ENCODE measurements around the gene ADAM12.

The ADAM12 gene

GRCh38 chr10:126227762-126228134, 160.5 kb downstream of the ADAM12 start:
- no peak for DNase-seq (ENCODE audit: insufficient read length, low spot score)

GRCh38 chr10:126226988-126227761, 161.1 kb downstream of the ADAM12 start:
- TF ChIP-seq CTCF (IDR thresholded peaks at IDR 0.05; ENCODE audit: insufficient read depth, missing control alignments), result no peak
- FAIRE-seq, result no peak
- no peak for DNase-seq (ENCODE audit: insufficient read length, low spot score)

More at GRCh38 chr10:126227762-126228134, 160.5 kb downstream of the ADAM12 start:
- no peak for TF ChIP-seq CTCF (IDR thresholded peaks at IDR 0.05; ENCODE audit: insufficient read depth, missing control alignments)
- no peak for FAIRE-seq

GRCh38 chr10:126226205-126226604, 162.1 kb downstream of the ADAM12 start:
- DNase-seq (ENCODE audit: insufficient read length, low spot score) (no peak), FAIRE-seq (no peak)
- TF ChIP-seq CTCF (IDR thresholded peaks at IDR 0.05; ENCODE audit: insufficient read depth, missing control alignments), result no peak

GRCh38 chr10:126225672-126226008, 162.6 kb downstream of the ADAM12 start:
- no peak for TF ChIP-seq CTCF (IDR thresholded peaks at IDR 0.05; ENCODE audit: insufficient read depth, missing control alignments)
- no peak for FAIRE-seq

GRCh38 chr10:126224967-126225671, 163.2 kb downstream of the ADAM12 start:
- DNase-seq (ENCODE audit: insufficient read length, low spot score) (no peak), FAIRE-seq (no peak)
- TF ChIP-seq CTCF (IDR thresholded peaks at IDR 0.05; ENCODE audit: insufficient read depth, missing control alignments), result no peak

More at GRCh38 chr10:126225672-126226008, 162.6 kb downstream of the ADAM12 start:
- no peak for DNase-seq (ENCODE audit: insufficient read length, low spot score)

- DNase-seq (ENCODE audit: insufficient read length, low spot score), result no peak
- TF ChIP-seq CTCF (IDR thresholded peaks at IDR 0.05; ENCODE audit: insufficient read depth, missing control alignments), result no peak
- FAIRE-seq, result no peak
These were observed 164.7 kb downstream of the ADAM12 start for GRCh38 chr10:126223512-126224067.
